H1 (cell line): ENCODE results near the gene ESYT1. TPM values are rescaled to one million over a fixed set of nuclear protein-coding genes. Genes with fewer than 3 reads are reported as not detected.

Experiments used
- CTCF ChIA-PET: fragments of 300-600 bp; sonication (Branson Sonifier 250); formaldehyde crosslinking; loops from one replicate; lab custom pipeline; 2021; ENCODE audit not compliant: partially characterized antibody; lab: Charles Lee
- POLR2A ChIA-PET: fragments of 300-600 bp; sonication (Branson Sonifier 250); formaldehyde crosslinking; loops from one replicate; lab custom pipeline; 2021; ENCODE audit warnings: inconsistent platforms; ENCODE audit not compliant: partially characterized antibody; lab: Charles Lee
- DNase-seq, 2 experiments: peaks; one replicate each; pipeline versions ENCODE4 v3.0.0 to v3.0.0-alpha.2; 2010 to 2022; ENCODE audit warnings: low spot score in 2 of 2, low read depth in 1 of 2, mixed read lengths in 1 of 2
- FAIRE-seq: peaks from 2 replicates; lab custom pipeline; 2011; peaks lifted over from hg19 to GRCh38; lab: Jason Lieb, UNC
- H2AFZ ChIP-seq: 2 replicates; pipeline ENCODE4 v1.8.1; 2012; ENCODE audit warnings: low read length, inconsistent platforms
- H2AK5ac ChIP-seq: 2 replicates; pipeline ENCODE4 v1.6.1; 2013; ENCODE audit warnings: low read depth, low read length
- H2BK120ac ChIP-seq: replicated peaks from 2 replicates; pipeline ENCODE3; 2013; ENCODE audit warnings: low read depth, low read length, inconsistent platforms
- H2BK12ac ChIP-seq: 2 replicates; pipeline ENCODE4 v1.6.1; 2013; ENCODE audit warnings: low read depth, low read length
- H2BK15ac ChIP-seq: 2 replicates; pipeline ENCODE4 v1.6.1; 2013; ENCODE audit warnings: low read length
- H2BK20ac ChIP-seq: 2 replicates; pipeline ENCODE4 v1.6.1; 2013; ENCODE audit warnings: low read length
- H2BK5ac ChIP-seq: 2 replicates; pipeline ENCODE4 v1.6.1; 2013; ENCODE audit warnings: low read depth, low read length
- H3K14ac ChIP-seq: 2 replicates; pipeline ENCODE4 v1.6.1; 2013; ENCODE audit warnings: inconsistent platforms; ENCODE audit not compliant: insufficient read length
- H3K18ac ChIP-seq: 2 replicates; pipeline ENCODE4 v1.6.1; 2013; ENCODE audit warnings: low read length; ENCODE audit errors: extremely low read depth
- H3K23ac ChIP-seq: 2 replicates; pipeline ENCODE4 v1.6.1; 2013; ENCODE audit warnings: inconsistent platforms; ENCODE audit not compliant: insufficient read length
- H3K23me2 ChIP-seq: 2 replicates; pipeline ENCODE4 v1.6.1; 2013; ENCODE audit warnings: low read depth, low read length
- H3K27ac ChIP-seq: 2 replicates; pipeline ENCODE4 v1.6.1; 2011; ENCODE audit warnings: low read depth, low read length, inconsistent platforms
- H3K27me3 ChIP-seq, 4 experiments: replicated peaks in 1 of 4; 1 replicate in 1 of 4; 2 replicates in 3 of 4; pipeline versions ENCODE4 v1.6.1 to v1.8.1; 2011 to 2013; ENCODE audit warnings: low read length in 3 of 4, mild to moderate bottlenecking in 3 of 4, inconsistent platforms in 2 of 4, mixed read lengths in 2 of 4, moderate library complexity in 1 of 4; ENCODE audit not compliant: control insufficient read depth in 3 of 4, insufficient read depth in 3 of 4; ENCODE audit errors: extremely low read depth in 1 of 4
- H3K36me3 ChIP-seq, 4 experiments: 2 replicates each; pipeline versions ENCODE4 v1.6.1 to v1.8.1; 2011 to 2013; ENCODE audit warnings: mild to moderate bottlenecking in 4 of 4, low read length in 3 of 4, moderate library complexity in 2 of 4, control low read depth in 1 of 4, inconsistent platforms in 1 of 4; ENCODE audit not compliant: insufficient read depth in 4 of 4, control insufficient read depth in 2 of 4
- H3K4ac ChIP-seq: replicated peaks from 2 replicates; pipeline ENCODE3; 2013; ENCODE audit warnings: low read length, low read depth, mixed read lengths, inconsistent platforms; ENCODE audit not compliant: insufficient read length
- H3K4me1 ChIP-seq, 4 experiments: replicated peaks in 1 of 4; 1 replicate in 1 of 4; 2 replicates in 3 of 4; pipeline versions ENCODE4 v1.6.1 to v1.8.1; 2011 to 2013; ENCODE audit warnings: low read length in 3 of 4, inconsistent platforms in 2 of 4, mixed read lengths in 1 of 4; ENCODE audit not compliant: insufficient read depth in 4 of 4, control insufficient read depth in 3 of 4
- H3K4me2 ChIP-seq, 2 experiments: 2 replicates each; pipeline versions ENCODE4 v1.6.1 to v1.8.1; 2011 to 2013; ENCODE audit warnings: low read depth in 2 of 2, low read length in 2 of 2, control low read depth in 1 of 2, inconsistent platforms in 1 of 2, mild to moderate bottlenecking in 1 of 2; ENCODE audit not compliant: insufficient read depth in 1 of 2
- H3K4me3 ChIP-seq, 4 experiments: fragments of 200-600, 300-600 bp in 1 of 4; sonication (generic), shearing (Covaris generic), sonication (Bioruptor Twin) in 1 of 4; 2 replicates each; pipeline versions ENCODE4 v1.5.1 to v1.8.1; 2011 to 2016; ENCODE audit warnings: low read length in 4 of 4, low read depth in 3 of 4, control low read depth in 2 of 4, inconsistent platforms in 2 of 4, mild to moderate bottlenecking in 2 of 4, mixed read lengths in 1 of 4, moderate library complexity in 1 of 4; ENCODE audit not compliant: insufficient read depth in 2 of 4; ENCODE audit errors: extremely low read depth in 1 of 4
- H3K56ac ChIP-seq: replicated peaks from 2 replicates; pipeline ENCODE3; 2013; ENCODE audit warnings: low read depth, mild to moderate bottlenecking, mixed read lengths, low read length, inconsistent platforms; ENCODE audit not compliant: insufficient read length
- H3K79me1 ChIP-seq: 2 replicates; pipeline ENCODE4 v1.6.1; 2013; ENCODE audit warnings: low read depth, low read length, control low read depth
- H3K79me2 ChIP-seq, 2 experiments: 2 replicates each; pipeline versions ENCODE4 v1.6.1 to v1.8.1; 2012 to 2013; ENCODE audit warnings: low read length in 2 of 2, mild to moderate bottlenecking in 2 of 2, inconsistent platforms in 1 of 2; ENCODE audit not compliant: insufficient read depth in 2 of 2, control insufficient read depth in 1 of 2
- H3K9ac ChIP-seq, 4 experiments: replicated peaks in 1 of 4; 1 replicate in 1 of 4; 2 replicates in 3 of 4; pipeline versions ENCODE4 v1.6.1 to v1.8.1; 2011 to 2013; ENCODE audit warnings: low read depth in 3 of 4, low read length in 3 of 4, control low read depth in 2 of 4, mild to moderate bottlenecking in 2 of 4, moderate library complexity in 2 of 4, inconsistent platforms in 1 of 4; ENCODE audit errors: extremely low read depth in 1 of 4
- H3K9me3 ChIP-seq, 2 experiments: 2 replicates each; pipeline versions ENCODE4 v1.6.1 to v1.8.1; 2012 to 2013; ENCODE audit warnings: mild to moderate bottlenecking in 2 of 2, moderate library complexity in 2 of 2, control low read depth in 1 of 2, inconsistent platforms in 1 of 2, low read depth in 1 of 2, low read length in 1 of 2, mixed read lengths in 1 of 2; ENCODE audit not compliant: insufficient read depth in 2 of 2
- H4K20me1 ChIP-seq, 2 experiments: replicated peaks in 1 of 2; 2 replicates each; pipeline versions ENCODE3 to v1.8.1; 2011 to 2013; ENCODE audit warnings: inconsistent platforms in 2 of 2, low read length in 2 of 2, mild to moderate bottlenecking in 1 of 2; ENCODE audit not compliant: insufficient read depth in 2 of 2, control insufficient read depth in 1 of 2
- H4K5ac ChIP-seq: 2 replicates; pipeline ENCODE4 v1.6.1; 2013; ENCODE audit warnings: low read length, low read depth, mixed read lengths, inconsistent platforms; ENCODE audit not compliant: insufficient read length
- H4K8ac ChIP-seq: 2 replicates; pipeline ENCODE4 v1.8.0; 2013; ENCODE audit warnings: mild to moderate bottlenecking, moderate library complexity, low read length, inconsistent platforms; ENCODE audit not compliant: insufficient read depth; ENCODE audit errors: extremely low read depth
- H4K91ac ChIP-seq: replicated peaks from 2 replicates; pipeline ENCODE3; 2013; ENCODE audit warnings: low read length, mixed read lengths, inconsistent platforms; ENCODE audit not compliant: insufficient read length
- ASH2L ChIP-seq: fragments of 200-600, 300-600 bp; sonication (generic); IDR thresholded peaks from one replicate; pipeline ENCODE4 v1.7.1; 2017; ENCODE audit warnings: low read length
- KDM5A ChIP-seq: fragments of 200-600 bp; IDR thresholded peaks from 2 replicates; pipeline ENCODE4 v1.7.1; 2012; ENCODE audit warnings: mild to moderate bottlenecking, low read length, inconsistent platforms, mixed read lengths
- POLR2A ChIP-seq, 2 experiments: IDR thresholded peaks; 1 replicate in 1 of 2; 2 replicates in 1 of 2; pipeline ENCODE4 v1.6.1; 2011; ENCODE audit warnings: low read depth in 2 of 2, low read length in 2 of 2, mild to moderate bottlenecking in 2 of 2; ENCODE audit errors: control extremely low read depth in 1 of 2
- POLR2AphosphoS5 ChIP-seq: IDR thresholded peaks from 2 replicates; pipeline ENCODE4 v1.6.1; 2011; ENCODE audit warnings: low read depth, low read length
- RXRA ChIP-seq: IDR thresholded peaks from 2 replicates; pipeline ENCODE4 v1.6.1; 2011; ENCODE audit warnings: low read depth, mild to moderate bottlenecking, low read length, moderate library complexity; ENCODE audit not compliant: insufficient read depth
- TBP ChIP-seq: IDR thresholded peaks from 2 replicates; pipeline ENCODE4 v1.6.1; 2011; ENCODE audit warnings: low read depth, low read length, improper control_type of control experiment
- WGBS, 2 experiments: shearing (Covaris generic) in 1 of 2; methylation state at CpG; one replicate each; pipeline versions ENCODE4 v1.1.6 to v1.1.7; 2013 to 2015; ENCODE audit warnings: low lambda C conversion rate in 2 of 2, mixed read lengths in 2 of 2, inconsistent platforms in 1 of 2, low coverage in 1 of 2, missing lambda C conversion rate in 1 of 2; ENCODE audit not compliant: insufficient replicate concordance in 2 of 2, insufficient coverage in 1 of 2, insufficient read length in 1 of 2; ENCODE audit errors: extremely low coverage in 1 of 2, missing lambda C conversion rate in 1 of 2; 5-methylcytosine and 5-hydroxymethylcytosine counted together
- polyA plus RNA-seq, 7 experiments: library from polyadenylated mRNA; depleted of rRNA in 3 of 7; stranded (reverse) in 5 of 7; unstranded in 2 of 7; fragments of >200 nt in 5 of 7; fragments of 200-250 nt in 2 of 7; gene quantifications; 1 replicate in 5 of 7; 2 replicates in 1 of 7; 4 replicates in 1 of 7; pipeline versions ENCODE4 v1.2.1 to v1.2.3, GENCODE V29; 2011 to 2013; ENCODE audit warnings: missing spikeins in 2 of 7, mixed read lengths in 2 of 7
- total RNA-seq: library from RNA; stranded (reverse); fragmentation: NEBNext Ultra II Directional; extraction: Animal tissue kit (Norgen Biotek cat#: 25700); gene quantifications from 2 replicates; pipeline ENCODE4 v1.2.1, GENCODE V29; 2021
- TF ChIP-seq, protein P1 (sequence below): IDR thresholded peaks from 2 replicates; pipeline ENCODE4 v1.6.1; 2012; ENCODE audit warnings: low read length, inconsistent platforms
- TF ChIP-seq, protein P2 (sequence below): IDR thresholded peaks from 2 replicates; pipeline ENCODE4 v1.6.1; 2012; ENCODE audit warnings: inconsistent platforms

Gene ESYT1
- total and polyA plus RNA-seq, 2 of the 8 experiments (the other 6 are each of a cell fraction or from before 2014, with no cell fraction given) = 86.9 to 165 TPM

DNA sequence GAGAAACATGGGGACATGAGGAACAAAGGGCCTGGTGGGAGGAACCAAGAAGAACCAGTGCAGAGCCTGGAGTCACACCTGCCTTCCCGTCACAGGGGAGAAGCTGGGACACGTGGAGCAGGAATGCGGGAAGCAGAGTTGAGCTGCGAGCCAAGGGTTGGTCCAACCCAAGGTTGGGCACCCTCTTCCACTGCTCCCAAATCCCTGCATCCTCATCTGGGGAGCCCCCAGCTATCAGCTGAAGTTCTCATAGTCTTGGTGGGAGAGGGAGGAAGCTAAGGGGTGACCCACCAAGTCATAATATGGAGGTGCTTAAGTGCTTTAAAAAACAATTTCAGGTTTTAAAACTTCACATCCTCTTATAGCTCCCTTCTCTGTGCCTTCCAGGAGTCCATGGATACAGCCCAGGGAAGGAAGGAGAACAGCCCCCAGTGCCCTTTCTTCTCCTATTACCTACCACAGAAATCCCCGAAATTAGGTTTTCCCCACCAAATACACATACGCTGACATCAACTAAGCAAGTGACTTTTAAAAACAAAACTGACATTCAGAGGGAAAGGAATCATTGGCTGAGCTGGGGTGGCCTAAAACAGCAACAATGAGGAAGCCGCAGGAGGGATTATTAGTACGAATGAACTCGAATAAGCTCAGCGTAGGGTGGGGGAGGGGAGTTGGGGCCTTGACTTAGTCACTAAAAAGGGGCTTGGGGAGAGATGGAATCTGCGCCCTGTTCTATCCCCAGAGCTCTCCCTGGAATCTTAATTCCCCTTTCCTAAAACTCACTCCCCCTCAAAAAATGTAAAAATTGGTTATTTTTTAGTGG, 34.6 kb downstream of the ESYT1 start:
- WGBS, 2 experiments = 84% methylated on average over 11 of the region's 11 CpGs; no CpG with 5 or more reads in 1 of the 2 experiments
- Histone ChIP-seq H2AK5ac (no peak overlapping the region), H3K27me3 (no peaks in the 10 kb centered on the region), H3K9ac (no peak overlapping the region; a peak in 1 of 7 replicates), H3K79me1 (peaks cover 3% of the 10 kb centered on the region; the same call in 1 of the 2 replicates), H4K91ac (no peak overlapping the region), H3K4me2 (no peak overlapping the region; a peak in 1 of 4 replicates), H2BK20ac (no peak overlapping the region), H3K56ac (no peak overlapping the region), H3K23me2 (peaks cover 15% of the 10 kb centered on the region), H2BK15ac (no peak overlapping the region), H3K18ac (no peak overlapping the region), H4K20me1 (peaks cover 11 to 23% of the 10 kb centered on the region in 2 experiments), H2BK5ac (peak overlapping the region; percentile 63; the same call in 1 of the 2 replicates), H3K36me3 (peaks cover 34 to 76% (median 59%) of the 10 kb centered on the region in 4 experiments), H3K79me2 (peaks cover 3 to 25% of the 10 kb centered on the region in 2 experiments), H3K27ac (no peak overlapping the region), H3K4me3 (no peak overlapping the region), H4K8ac (no peak overlapping the region), H3K4ac (no peak overlapping the region), H3K23ac (no peak overlapping the region), H3K4me1 (peaks cover 3 to 28% (median 16%) of the 10 kb centered on the region in 4 experiments), H3K14ac (no peak overlapping the region), H3K9me3 (no peaks in the 10 kb centered on the region), H2AFZ (no peak overlapping the region), H2BK120ac (no peak overlapping the region), H2BK12ac (no peak overlapping the region), H4K5ac (no peak overlapping the region)
- TF ChIP-seq POLR2A (IDR thresholded peaks at IDR 0.05; ENCODE audit: control extremely low read depth in 1 of 2, low read depth in 2 of 2, low read length in 2 of 2) (peak; percentile 55 to 86), ASH2L (peak; percentile 7), RXRA (no peak), KDM5A (no peak), POLR2AphosphoS5 (peak; percentile 89), TBP (no peak)
- TF ChIP-seq, protein P1, sequence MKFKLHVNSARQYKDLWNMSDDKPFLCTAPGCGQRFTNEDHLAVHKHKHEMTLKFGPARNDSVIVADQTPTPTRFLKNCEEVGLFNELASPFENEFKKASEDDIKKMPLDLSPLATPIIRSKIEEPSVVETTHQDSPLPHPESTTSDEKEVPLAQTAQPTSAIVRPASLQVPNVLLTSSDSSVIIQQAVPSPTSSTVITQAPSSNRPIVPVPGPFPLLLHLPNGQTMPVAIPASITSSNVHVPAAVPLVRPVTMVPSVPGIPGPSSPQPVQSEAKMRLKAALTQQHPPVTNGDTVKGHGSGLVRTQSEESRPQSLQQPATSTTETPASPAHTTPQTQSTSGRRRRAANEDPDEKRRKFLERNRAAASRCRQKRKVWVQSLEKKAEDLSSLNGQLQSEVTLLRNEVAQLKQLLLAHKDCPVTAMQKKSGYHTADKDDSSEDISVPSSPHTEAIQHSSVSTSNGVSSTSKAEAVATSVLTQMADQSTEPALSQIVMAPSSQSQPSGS = peak; percentile 16; the same call in 1 of the 2 replicates
- TF ChIP-seq, protein P2, sequence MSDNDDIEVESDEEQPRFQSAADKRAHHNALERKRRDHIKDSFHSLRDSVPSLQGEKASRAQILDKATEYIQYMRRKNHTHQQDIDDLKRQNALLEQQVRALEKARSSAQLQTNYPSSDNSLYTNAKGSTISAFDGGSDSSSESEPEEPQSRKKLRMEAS = 0 out of 2 replicates have a peak, but pooled peaks have one; percentile 29
- CTCF ChIA-PET = interaction anchor here (0.7 to 6.8 kb wide), 14 partner anchors 11 to 1019 kb away, joined by 3 to 47 read pairs (median 4); partner anchors contain the start of genes COQ10A, ESYT1, MYL6B and RNF41
- POLR2A ChIA-PET = interaction anchor here (0.7 to 15.6 kb wide), 22 partner anchors 9 to 237 kb away, joined by 3 to 656 read pairs (median 4); partner anchors contain the start of genes CNPY2, ERBB3, PA2G4 and RNF41
- DNase-seq (no peak), FAIRE-seq (no peak)
